Tibial nerve (tissue), 4 donors: Measurements from ENCODE around the gene CASP8AP2.

Source experiments
- CTCF ChIP-seq, 5 experiments: fragments of 200-600 bp in 3 of 5; fragments of 450-650 bp in 2 of 5; sonication (generic) in 3 of 5; IDR thresholded peaks; one replicate each; pipeline ENCODE4 v1.5.1; 2016 to 2019; ENCODE audit warnings: antibody characterized with exemption in 5 of 5, mild to moderate bottlenecking in 3 of 5, moderate library complexity in 2 of 5
- EP300 ChIP-seq, 2 donors: sonication (generic); formaldehyde crosslinking; IDR thresholded peaks; one replicate each; pipeline ENCODE4 v1.6.1; 2017; ENCODE audit warnings: antibody characterized with exemption in 2 of 2, mild to moderate bottlenecking in 1 of 2
- POLR2A ChIP-seq, 2 donors: fragments of 450-650 bp; IDR thresholded peaks; one replicate each; pipeline ENCODE4 v1.6.1; 2017; ENCODE audit warnings: antibody characterized with exemption in 2 of 2, mild to moderate bottlenecking in 2 of 2, moderate library complexity in 2 of 2

GRCh38 chr6:89873721-89874120, 44.0 kb downstream of the CASP8AP2 start:
- TF ChIP-seq EP300 (IDR thresholded peaks at IDR 0.05) (no peak), CTCF (IDR thresholded peaks at IDR 0.05) (no peak), POLR2A (IDR thresholded peaks at IDR 0.05) (no peak)
